H1 (cell line): ENCODE measurements around the gene PRICKLE3. TPM values are rescaled to one million over a fixed set of nuclear protein-coding genes. Genes with fewer than 3 reads are reported as not detected.

Experiments
- ATF2 ChIP-seq: IDR thresholded peaks from 2 replicates; pipeline ENCODE4 v1.6.1; 2012; ENCODE audit warnings: low read length, inconsistent platforms
- MAFK ChIP-seq: IDR thresholded peaks from 2 replicates; pipeline ENCODE4 v1.6.1; 2012; ENCODE audit warnings: low read depth, mild to moderate bottlenecking, improper control_type of control experiment, low read length
- NANOG ChIP-seq: IDR thresholded peaks from 2 replicates; pipeline ENCODE4 v1.6.1; 2011; ENCODE audit warnings: low read length, low read depth, mild to moderate bottlenecking, inconsistent platforms; ENCODE audit not compliant: insufficient read depth, poor library complexity, severe bottlenecking
- PHF8 ChIP-seq: fragments of 200-600 bp; sonication (generic); conservative IDR thresholded peaks from 2 replicates; pipeline ENCODE4 v1.7.1; 2012; ENCODE audit warnings: low read depth, mild to moderate bottlenecking, inconsistent platforms, low read length, moderate library complexity
- POLR2A ChIP-seq, 2 experiments: IDR thresholded peaks; 1 replicate in 1 of 2; 2 replicates in 1 of 2; pipeline ENCODE4 v1.6.1; 2011; ENCODE audit warnings: low read depth in 2 of 2, low read length in 2 of 2, mild to moderate bottlenecking in 2 of 2; ENCODE audit errors: control extremely low read depth in 1 of 2
- RNF2 ChIP-seq: fragments of 200-900, 300-1000 bp; sonication (generic); IDR thresholded peaks from 2 replicates; pipeline ENCODE4 v1.7.1; 2016; ENCODE audit warnings: borderline replicate concordance, low read depth, mild to moderate bottlenecking, antibody characterized with exemption, low read length; ENCODE audit not compliant: poor library complexity, severe bottlenecking; ENCODE audit errors: missing control alignments
- TCF12 ChIP-seq: IDR thresholded peaks from 2 replicates; pipeline ENCODE4 v1.6.1; 2011; ENCODE audit warnings: low read depth, mild to moderate bottlenecking, low read length
- polyA plus RNA-seq, 7 experiments: library from polyadenylated mRNA; depleted of rRNA in 3 of 7; stranded (reverse) in 5 of 7; unstranded in 2 of 7; fragments of >200 nt in 5 of 7; fragments of 200-250 nt in 2 of 7; gene quantifications; 1 replicate in 5 of 7; 2 replicates in 1 of 7; 4 replicates in 1 of 7; pipeline versions ENCODE4 v1.2.1 to v1.2.3, GENCODE V29; 2011 to 2013; ENCODE audit warnings: missing spikeins in 2 of 7, mixed read lengths in 2 of 7
- total RNA-seq: library from RNA; stranded (reverse); fragmentation: NEBNext Ultra II Directional; extraction: Animal tissue kit (Norgen Biotek cat#: 25700); gene quantifications from 2 replicates; pipeline ENCODE4 v1.2.1, GENCODE V29; 2021
- TF ChIP-seq, protein P1 (sequence below), 3 experiments: IDR thresholded peaks; 1 replicate in 2 of 3; 2 replicates in 1 of 3; pipeline versions ENCODE4 v1.5.1 to v1.6.1; 2011; ENCODE audit warnings: low read length in 3 of 3, mild to moderate bottlenecking in 3 of 3, inconsistent platforms in 2 of 3, low read depth in 1 of 3, moderate library complexity in 1 of 3; ENCODE audit not compliant: insufficient read depth in 1 of 3; ENCODE audit errors: control extremely low read depth in 1 of 3
- TF ChIP-seq, protein P2 (sequence below): IDR thresholded peaks from 2 replicates; pipeline ENCODE4 v1.6.1; 2011; ENCODE audit warnings: low read depth, mild to moderate bottlenecking, low read length; ENCODE audit not compliant: insufficient read depth

The PRICKLE3 gene
- total and polyA plus RNA-seq, 2 of the 8 experiments (the other 6 are each of a cell fraction or from before 2014, with no cell fraction given): 9.1 to 10.6 TPM

GRCh38 chrX:49193542-49193964 is 7.4 kb upstream of the PRICKLE3 start (continued):
- TF ChIP-seq, protein P1, sequence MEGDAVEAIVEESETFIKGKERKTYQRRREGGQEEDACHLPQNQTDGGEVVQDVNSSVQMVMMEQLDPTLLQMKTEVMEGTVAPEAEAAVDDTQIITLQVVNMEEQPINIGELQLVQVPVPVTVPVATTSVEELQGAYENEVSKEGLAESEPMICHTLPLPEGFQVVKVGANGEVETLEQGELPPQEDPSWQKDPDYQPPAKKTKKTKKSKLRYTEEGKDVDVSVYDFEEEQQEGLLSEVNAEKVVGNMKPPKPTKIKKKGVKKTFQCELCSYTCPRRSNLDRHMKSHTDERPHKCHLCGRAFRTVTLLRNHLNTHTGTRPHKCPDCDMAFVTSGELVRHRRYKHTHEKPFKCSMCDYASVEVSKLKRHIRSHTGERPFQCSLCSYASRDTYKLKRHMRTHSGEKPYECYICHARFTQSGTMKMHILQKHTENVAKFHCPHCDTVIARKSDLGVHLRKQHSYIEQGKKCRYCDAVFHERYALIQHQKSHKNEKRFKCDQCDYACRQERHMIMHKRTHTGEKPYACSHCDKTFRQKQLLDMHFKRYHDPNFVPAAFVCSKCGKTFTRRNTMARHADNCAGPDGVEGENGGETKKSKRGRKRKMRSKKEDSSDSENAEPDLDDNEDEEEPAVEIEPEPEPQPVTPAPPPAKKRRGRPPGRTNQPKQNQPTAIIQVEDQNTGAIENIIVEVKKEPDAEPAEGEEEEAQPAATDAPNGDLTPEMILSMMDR (IDR thresholded peaks at IDR 0.05; ENCODE audit: control extremely low read depth in 1 of 3, insufficient read depth in 1 of 3, low read depth in 1 of 3, low read length in 3 of 3): no peak
- no peak for TF ChIP-seq TCF12
- no peak for TF ChIP-seq MAFK
- no peak for TF ChIP-seq RNF2
- TF ChIP-seq NANOG: no peak
- no peak for TF ChIP-seq POLR2A (IDR thresholded peaks at IDR 0.05; ENCODE audit: control extremely low read depth in 1 of 2, low read depth in 2 of 2, low read length in 2 of 2)
- TF ChIP-seq, protein P2, sequence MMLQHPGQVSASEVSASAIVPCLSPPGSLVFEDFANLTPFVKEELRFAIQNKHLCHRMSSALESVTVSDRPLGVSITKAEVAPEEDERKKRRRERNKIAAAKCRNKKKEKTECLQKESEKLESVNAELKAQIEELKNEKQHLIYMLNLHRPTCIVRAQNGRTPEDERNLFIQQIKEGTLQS: no peak
- no peak for TF ChIP-seq PHF8
- TF ChIP-seq ATF2: no peak
